K562 (cell line): Measurements from ENCODE around the gene PRKACA. TPM values are rescaled to one million over a fixed set of nuclear protein-coding genes. Genes with fewer than 3 reads are reported as not detected.

Experiments
- CEBPZ ChIP-seq: fragments of 150-350 bp; IDR thresholded peaks from 2 replicates; pipeline ENCODE4 v1.6.1; 2014; ENCODE audit warnings: low read depth, mild to moderate bottlenecking, low read length, borderline replicate concordance
- CXXC5 ChIP-seq: fragments of 250-450 bp; sonication (Bioruptor Pico); IDR thresholded peaks from 2 replicates; pipeline ENCODE4 v1.8.0; 2022; ENCODE audit warnings: inconsistent platforms, mild to moderate bottlenecking, moderate library complexity
- DDX20 ChIP-seq: fragments of 450-650 bp; IDR thresholded peaks from 2 replicates; pipeline ENCODE4 v1.6.1; 2016; ENCODE audit warnings: missing genetic modification characterization, low read depth, mild to moderate bottlenecking, missing compliant biosample characterization, moderate library complexity
- ETV5 ChIP-seq: sonication (generic); formaldehyde crosslinking; IDR thresholded peaks from 2 replicates; pipeline ENCODE4 v1.4.0; 2020; ENCODE audit warnings: low read depth, mild to moderate bottlenecking, missing genetic modification reagents
- FOXA1 ChIP-seq: fragments of 450-650 bp; IDR thresholded peaks from 2 replicates; pipeline ENCODE4 v1.6.1; 2016; ENCODE audit warnings: mild to moderate bottlenecking, borderline replicate concordance
- GATA2 ChIP-seq: sonication (generic); formaldehyde crosslinking; IDR thresholded peaks from 2 replicates; pipeline ENCODE4 v1.4.0; 2020; ENCODE audit warnings: mild to moderate bottlenecking, missing genetic modification reagents
- HCFC1 ChIP-seq: IDR thresholded peaks from 2 replicates; pipeline ENCODE4 v1.6.1; 2012; ENCODE audit warnings: low read depth, low read length, improper control_type of control experiment
- KAT8 ChIP-seq: fragments of 450-650 bp; IDR thresholded peaks from 2 replicates; pipeline ENCODE4 v1.6.1; 2016; ENCODE audit warnings: low read depth, mild to moderate bottlenecking
- MBD2 ChIP-seq: sonication (generic); IDR thresholded peaks from 2 replicates; pipeline ENCODE4 v1.6.1; 2016; ENCODE audit warnings: low read depth, borderline replicate concordance
- MEIS2 ChIP-seq: fragments of 450-650 bp; IDR thresholded peaks from 2 replicates; pipeline ENCODE4 v1.6.1; 2014; ENCODE audit warnings: mild to moderate bottlenecking; ENCODE audit not compliant: partially characterized antibody
- NFATC3 ChIP-seq: fragments of 450-650 bp; IDR thresholded peaks from 2 replicates; pipeline ENCODE4 v1.6.1; 2017; ENCODE audit warnings: mild to moderate bottlenecking
- NRF1 ChIP-seq, 2 experiments: fragments of 450-650 bp; IDR thresholded peaks in 1 of 2; conservative IDR thresholded peaks in 1 of 2; 2 replicates each; pipeline ENCODE4 v1.6.1; 2014; ENCODE audit warnings: mild to moderate bottlenecking in 2 of 2
- NUFIP1 ChIP-seq: fragments of 450-650 bp; IDR thresholded peaks from 2 replicates; pipeline ENCODE4 v1.6.1; 2018; ENCODE audit not compliant: partially characterized antibody
- PTBP1 ChIP-seq: fragments of 200-400 bp; formaldehyde crosslinking; IDR thresholded peaks from 2 replicates; pipeline ENCODE4 v1.6.1; 2017; ENCODE audit warnings: low read depth, low read length
- RAD21 ChIP-seq, 2 experiments: fragments of 250-450 bp in 1 of 2; fragments of 450-650 bp in 1 of 2; sonication (Bioruptor Pico) in 1 of 2; formaldehyde crosslinking in 1 of 2; IDR thresholded peaks in 1 of 2; conservative IDR thresholded peaks in 1 of 2; 2 replicates each; pipeline versions ENCODE4 v1.4.0 to v1.8.0; 2020 to 2022; ENCODE audit warnings: mild to moderate bottlenecking in 2 of 2, moderate library complexity in 1 of 2
- SMC3 ChIP-seq: conservative IDR thresholded peaks from 2 replicates; pipeline ENCODE4 v1.6.1; 2011; ENCODE audit warnings: low read depth, low read length, improper control_type of control experiment; ENCODE audit not compliant: insufficient read depth
- TARDBP ChIP-seq: fragments of 450-650 bp; IDR thresholded peaks from 2 replicates; pipeline ENCODE4 v1.6.1; 2016
- TCF7L2 ChIP-seq: fragments of 150-350 bp; IDR thresholded peaks from 2 replicates; pipeline ENCODE4 v1.6.1; 2016; ENCODE audit warnings: low read depth, mild to moderate bottlenecking, low read length, moderate library complexity
- ZC3H11A ChIP-seq: IDR thresholded peaks from 2 replicates; pipeline ENCODE4 v1.6.1; 2012; ENCODE audit warnings: low read depth, low read length, improper control_type of control experiment
- ZNF239 ChIP-seq: fragments of 250-450 bp; sonication (Bioruptor Pico); IDR thresholded peaks from 2 replicates; pipeline ENCODE4 v1.4.0; 2020; ENCODE audit warnings: mild to moderate bottlenecking
- ZNF436 ChIP-seq: fragments of 250-450, 450-650 bp; sonication (Bioruptor Pico); formaldehyde crosslinking; IDR thresholded peaks from 2 replicates; pipeline ENCODE4 v1.7.0; 2020; ENCODE audit warnings: mild to moderate bottlenecking
- polyA plus RNA-seq, 8 experiments: library from polyadenylated mRNA; depleted of rRNA in 4 of 8; stranded (reverse) in 5 of 8; unstranded in 3 of 8; fragments of >200 nt; fragmentation: Nextera tagmentation in 2 of 8; fragmentation: Illumina TruSeq in 1 of 8; extraction: Ambion mirVana in 2 of 8; extraction: Trizol in 1 of 8; gene quantifications; 2 replicates each; pipeline versions ENCODE4 v1.2.1 to v1.2.3, GENCODE V29; 2011 to 2014; ENCODE audit warnings: inconsistent platforms in 1 of 8, missing spikeins in 1 of 8
- total RNA-seq, 7 experiments: library from RNA; depleted of rRNA in 6 of 7; stranded (reverse); fragments of >200 nt in 6 of 7; fragmentation: Illumina TruSeq in 2 of 7; extraction: Trizol in 2 of 7; gene quantifications; 2 replicates each; pipeline versions ENCODE4 v1.2.1 to v1.2.3, GENCODE V29; 2011 to 2021; ENCODE audit warnings: low replicate concordance in 1 of 7
- TF ChIP-seq, protein P1 (sequence below), 3 experiments: fragments of 200-800 bp in 1 of 3; sonication (Bioruptor generic) in 1 of 3; sonication (generic) in 1 of 3; formaldehyde crosslinking in 1 of 3; IDR thresholded peaks; 2 replicates each; pipeline versions ENCODE4 v1.6.1 to v1.8.0; 2016 to 2022; ENCODE audit warnings: mild to moderate bottlenecking in 2 of 3, missing compliant biosample characterization in 2 of 3, missing genetic modification characterization in 2 of 3, missing genetic modification reagents in 1 of 3
- TF ChIP-seq, protein P2 (sequence below): fragments of 450-650 bp; formaldehyde crosslinking; IDR thresholded peaks from 2 replicates; pipeline ENCODE4 v1.4.0; 2020; ENCODE audit warnings: mild to moderate bottlenecking, moderate library complexity

The PRKACA gene
- total and polyA plus RNA-seq, 9 of the 15 experiments (the other 6 are each of a cell fraction or from before 2014, with no cell fraction given): 1.2 to 63.1 (median 13.0) TPM

GRCh38 chr19:14136509-14137281 lies 19.1 kb upstream of the PRKACA start, which contains the start of gene ASF1B (continued):
- TF ChIP-seq CEBPZ: peak; percentile 69; the same call in 1 of the 2 replicates
- TF ChIP-seq MBD2: peak; percentile 94
- no peak for TF ChIP-seq ZC3H11A
- no peak for TF ChIP-seq KAT8
- TF ChIP-seq MEIS2: peak; percentile 95
- TF ChIP-seq HCFC1: peak; percentile 33; the same call in 1 of the 2 replicates
- no peak for TF ChIP-seq NUFIP1
- peak; percentile 15; the same call in 1 of the 2 replicates for TF ChIP-seq TARDBP
- TF ChIP-seq PTBP1: 0 out of 2 replicates have a peak, but pooled peaks have one; percentile 39
- no peak for TF ChIP-seq NFATC3
- TF ChIP-seq NRF1 (conservative IDR thresholded peaks at IDR 0.05 in 1 of 2, IDR thresholded peaks at IDR 0.05 in 1 of 2): peak; percentile 92 to 93
- no peak for TF ChIP-seq ETV5 (CRISPR knock-in tag)
- no peak for TF ChIP-seq ZNF239
- peak; percentile 87 to 95 for TF ChIP-seq RAD21 (CRISPR knock-in tag; conservative IDR thresholded peaks at IDR 0.05 in 1 of 2, IDR thresholded peaks at IDR 0.05 in 1 of 2)
- TF ChIP-seq ZNF436 (CRISPR knock-in tag): no peak
- TF ChIP-seq GATA2 (CRISPR knock-in tag): no peak
- 0 out of 2 replicates have a peak, but pooled peaks have one; percentile 22 for TF ChIP-seq TCF7L2
- TF ChIP-seq FOXA1: no peak
- TF ChIP-seq SMC3: 0 out of 2 replicates have a peak, but pooled peaks have one; percentile 14
- TF ChIP-seq DDX20 (tag): no peak
- TF ChIP-seq, protein P1, sequence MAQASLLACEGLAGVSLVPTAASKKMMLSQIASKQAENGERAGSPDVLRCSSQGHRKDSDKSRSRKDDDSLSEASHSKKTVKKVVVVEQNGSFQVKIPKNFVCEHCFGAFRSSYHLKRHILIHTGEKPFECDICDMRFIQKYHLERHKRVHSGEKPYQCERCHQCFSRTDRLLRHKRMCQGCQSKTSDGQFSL (CRISPR knock-in tag; IDR thresholded peaks at IDR 0.05): peak; percentile 60; the same call in 1 of the 2 replicates
- TF ChIP-seq, protein P1 (tag; IDR thresholded peaks at IDR 0.05): no peak
- TF ChIP-seq, protein P2, sequence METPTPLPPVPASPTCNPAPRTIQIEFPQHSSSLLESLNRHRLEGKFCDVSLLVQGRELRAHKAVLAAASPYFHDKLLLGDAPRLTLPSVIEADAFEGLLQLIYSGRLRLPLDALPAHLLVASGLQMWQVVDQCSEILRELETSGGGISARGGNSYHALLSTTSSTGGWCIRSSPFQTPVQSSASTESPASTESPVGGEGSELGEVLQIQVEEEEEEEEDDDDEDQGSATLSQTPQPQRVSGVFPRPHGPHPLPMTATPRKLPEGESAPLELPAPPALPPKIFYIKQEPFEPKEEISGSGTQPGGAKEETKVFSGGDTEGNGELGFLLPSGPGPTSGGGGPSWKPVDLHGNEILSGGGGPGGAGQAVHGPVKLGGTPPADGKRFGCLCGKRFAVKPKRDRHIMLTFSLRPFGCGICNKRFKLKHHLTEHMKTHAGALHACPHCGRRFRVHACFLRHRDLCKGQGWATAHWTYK (CRISPR knock-in tag): no peak
- peak; percentile 99 for TF ChIP-seq CXXC5 (CRISPR knock-in tag)
